OCI-LY3 (cell line): ENCODE measurements around the gene CCL1.
"Not testable (repeated sequence)": the region's sequence is repeated elsewhere in the genome, so short reads cannot be mapped to it uniquely, and the experiment has no call there.

Experiments used
- H2AFZ ChIP-seq: fragments of 200-600, 300-600 bp; shearing (Covaris generic); 2 replicates; pipeline ENCODE4 v1.6.0; 2014; ENCODE audit warnings: antibody characterized with exemption, low read depth, low read length
- H3K27ac ChIP-seq: fragments of 200-600, 300-600 bp; sonication (generic); 2 replicates; pipeline ENCODE4 v1.5.1; 2014; ENCODE audit warnings: mild to moderate bottlenecking, low read length, moderate library complexity, mixed read lengths
- H3K27me3 ChIP-seq: fragments of 200-600, 300-600 bp; sonication (generic); 2 replicates; pipeline ENCODE4 v1.6.1; 2014; ENCODE audit warnings: low read depth, low read length, mixed read lengths
- H3K36me3 ChIP-seq: fragments of 200-600, 300-600 bp; sonication (generic); replicated peaks from 2 replicates; pipeline ENCODE3; 2014; ENCODE audit warnings: low read depth, low read length, mixed read lengths
- H3K4me1 ChIP-seq: fragments of 300-600, 200-600 bp; sonication (generic); 2 replicates; pipeline ENCODE4 v1.6.1; 2014; ENCODE audit warnings: low read length, mixed read lengths
- H3K4me2 ChIP-seq: fragments of 200-600, 300-600 bp; sonication (generic); 2 replicates; pipeline ENCODE4 v1.6.1; 2014; ENCODE audit warnings: low read length, mixed read lengths
- H3K4me3 ChIP-seq: fragments of 300-600, 200-600 bp; sonication (generic); 2 replicates; pipeline ENCODE4 v1.5.1; 2014; ENCODE audit warnings: antibody characterized with exemption, mild to moderate bottlenecking, low read length, moderate library complexity
- H3K79me2 ChIP-seq: fragments of 300-600, 200-600 bp; shearing (Covaris generic); 2 replicates; pipeline ENCODE4 v1.6.1; 2014; ENCODE audit warnings: mild to moderate bottlenecking, low read length, mixed read lengths
- H3K9ac ChIP-seq: fragments of 300-600, 200-600 bp; shearing (Covaris generic); 2 replicates; pipeline ENCODE4 v1.6.0; 2014; ENCODE audit warnings: mild to moderate bottlenecking, low read length, moderate library complexity
- H3K9me3 ChIP-seq: fragments of 200-600, 300-600 bp; shearing (Covaris generic); 2 replicates; pipeline ENCODE4 v1.6.1; 2014; ENCODE audit warnings: low read length, mixed read lengths; ENCODE audit not compliant: insufficient read depth
- H4K20me1 ChIP-seq: fragments of 200-600, 300-600 bp; sonication (generic); 2 replicates; pipeline ENCODE4 v1.6.1; 2016; ENCODE audit warnings: low read length, mixed read lengths; ENCODE audit not compliant: insufficient read depth
- EZH2phosphoT487 ChIP-seq: fragments of 200-600 bp; shearing (Covaris generic); IDR thresholded peaks from 2 replicates; pipeline ENCODE4 v1.6.1; 2018; ENCODE audit warnings: antibody characterized with exemption, mixed run types, low read depth
- TF ChIP-seq, protein P1 (sequence below): fragments of 200-600, 300-600 bp; sonication (generic); IDR thresholded peaks from 2 replicates; pipeline ENCODE4 v1.5.1; 2014; ENCODE audit warnings: antibody characterized with exemption, low read length, low read depth

Gene CCL1

DNA sequence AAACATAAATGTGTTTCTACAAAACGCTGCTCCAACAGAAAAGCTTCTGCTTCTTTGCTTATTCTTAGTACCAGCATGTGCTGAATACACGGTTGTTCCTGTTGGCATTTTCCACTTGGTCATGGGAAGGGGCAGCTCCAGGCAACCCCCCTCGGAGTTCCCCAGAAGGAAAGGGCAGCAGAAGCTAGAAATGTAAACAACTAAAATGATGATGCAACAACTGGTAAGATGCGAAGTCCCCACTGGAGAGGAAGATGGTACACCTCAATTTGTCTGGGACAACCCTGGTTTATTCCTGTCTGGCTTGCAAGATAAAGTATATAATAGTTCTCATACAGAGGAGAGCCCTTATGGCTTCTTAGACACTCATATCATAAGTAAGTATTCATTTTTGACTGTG, 16.0 kb downstream of the CCL1 start:
- H3K36me3 ChIP-seq, result no peaks in the 10 kb centered on the region

DNA sequence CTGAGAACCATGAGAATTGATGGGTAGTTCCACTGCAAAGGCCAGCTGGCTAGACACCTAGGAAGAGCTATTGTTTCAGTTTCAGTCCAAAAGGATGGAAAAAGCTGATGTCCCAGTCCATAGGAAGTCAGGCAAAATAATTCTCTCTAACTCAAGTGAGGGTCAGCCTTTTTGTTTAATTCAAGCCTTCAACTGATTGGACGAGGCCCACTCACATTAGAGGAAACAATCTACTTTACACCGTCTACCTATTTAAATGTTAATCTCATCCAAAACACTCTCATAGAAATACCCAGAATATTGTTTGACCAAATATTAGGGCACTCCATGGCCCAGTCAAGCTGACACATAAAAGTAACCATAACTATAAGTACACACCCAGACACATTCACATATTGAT, 21.1 kb downstream of the CCL1 start:
- H3K27ac ChIP-seq, result no peak overlapping the region
- no peaks in the 10 kb centered on the region for H3K36me3 ChIP-seq
- H4K20me1 ChIP-seq, result no peaks in the 10 kb centered on the region; the same call in 1 of the 2 replicates
- no peaks in the 10 kb centered on the region for H3K9me3 ChIP-seq
- no peaks in the 10 kb centered on the region for H3K4me1 ChIP-seq
- no peak overlapping the region for H2AFZ ChIP-seq
- no peak overlapping the region for H3K9ac ChIP-seq
- H3K4me3 ChIP-seq, result no peak overlapping the region
- H3K27me3 ChIP-seq, result peaks cover 70% of the 10 kb centered on the region
- no peak overlapping the region for H3K4me2 ChIP-seq
- H3K79me2 ChIP-seq, result no peaks in the 10 kb centered on the region
- TF ChIP-seq, protein P1, sequence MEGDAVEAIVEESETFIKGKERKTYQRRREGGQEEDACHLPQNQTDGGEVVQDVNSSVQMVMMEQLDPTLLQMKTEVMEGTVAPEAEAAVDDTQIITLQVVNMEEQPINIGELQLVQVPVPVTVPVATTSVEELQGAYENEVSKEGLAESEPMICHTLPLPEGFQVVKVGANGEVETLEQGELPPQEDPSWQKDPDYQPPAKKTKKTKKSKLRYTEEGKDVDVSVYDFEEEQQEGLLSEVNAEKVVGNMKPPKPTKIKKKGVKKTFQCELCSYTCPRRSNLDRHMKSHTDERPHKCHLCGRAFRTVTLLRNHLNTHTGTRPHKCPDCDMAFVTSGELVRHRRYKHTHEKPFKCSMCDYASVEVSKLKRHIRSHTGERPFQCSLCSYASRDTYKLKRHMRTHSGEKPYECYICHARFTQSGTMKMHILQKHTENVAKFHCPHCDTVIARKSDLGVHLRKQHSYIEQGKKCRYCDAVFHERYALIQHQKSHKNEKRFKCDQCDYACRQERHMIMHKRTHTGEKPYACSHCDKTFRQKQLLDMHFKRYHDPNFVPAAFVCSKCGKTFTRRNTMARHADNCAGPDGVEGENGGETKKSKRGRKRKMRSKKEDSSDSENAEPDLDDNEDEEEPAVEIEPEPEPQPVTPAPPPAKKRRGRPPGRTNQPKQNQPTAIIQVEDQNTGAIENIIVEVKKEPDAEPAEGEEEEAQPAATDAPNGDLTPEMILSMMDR, result no peak
- no peak for TF ChIP-seq EZH2phosphoT487

More for the DNA sequence above, 16.0 kb downstream of the CCL1 start:
- Histone ChIP-seq H3K9ac (no peak overlapping the region), H3K4me2 (no peak overlapping the region), H3K4me3 (no peak overlapping the region), H3K9me3 (no peaks in the 10 kb centered on the region), H2AFZ (no peak overlapping the region), H3K27ac (no peak overlapping the region), H4K20me1 (no peaks in the 10 kb centered on the region), H3K27me3 (peaks cover 58% of the 10 kb centered on the region), H3K79me2 (no peaks in the 10 kb centered on the region), H3K4me1 (no peaks in the 10 kb centered on the region)
- TF ChIP-seq, protein P1, result no peak
- TF ChIP-seq EZH2phosphoT487, result no peak

DNA sequence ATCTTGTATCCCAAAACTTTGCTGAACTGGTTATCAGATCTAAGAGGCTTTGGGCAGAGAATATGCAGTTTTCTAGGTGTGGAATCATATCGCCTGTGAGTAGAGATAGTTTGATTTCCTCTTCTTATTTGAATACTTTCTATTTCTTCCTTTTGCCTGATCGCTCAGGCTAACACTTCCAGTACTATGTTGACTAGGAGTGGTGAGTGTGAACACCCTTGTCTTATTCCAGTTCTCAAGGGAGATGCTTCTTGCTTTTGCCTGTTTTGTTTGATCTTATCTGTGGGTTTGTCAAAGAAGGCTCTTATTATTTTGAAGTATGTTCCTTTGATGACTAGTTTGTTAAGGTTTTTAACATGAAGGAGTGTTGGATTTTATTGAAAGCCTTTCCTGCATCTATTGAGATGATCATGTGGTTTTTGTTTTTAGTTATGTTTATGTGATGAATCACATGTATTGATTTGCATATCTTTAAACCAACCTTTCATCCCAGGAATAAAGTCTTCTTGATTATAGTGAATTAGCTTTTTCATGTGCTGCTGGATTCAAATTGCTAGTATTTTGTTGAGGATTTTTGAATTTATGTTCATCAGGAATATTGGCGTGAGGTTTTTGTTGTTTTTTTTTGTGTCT, 23.8 kb downstream of the CCL1 start:
- Histone ChIP-seq H3K9me3 (no peaks in the 10 kb centered on the region), H3K4me2 (no peak overlapping the region), H3K9ac (no peak overlapping the region), H3K4me1 (no peaks in the 10 kb centered on the region), H3K36me3 (no peaks in the 10 kb centered on the region), H3K27me3 (peaks cover 54% of the 10 kb centered on the region), H3K27ac (no peak overlapping the region), H3K79me2 (no peaks in the 10 kb centered on the region), H3K4me3 (no peak overlapping the region), H2AFZ (no peak overlapping the region), H4K20me1 (no peaks in the 10 kb centered on the region; the same call in 1 of the 2 replicates)
- no peak for TF ChIP-seq EZH2phosphoT487
- TF ChIP-seq, protein P1, result no peak

DNA sequence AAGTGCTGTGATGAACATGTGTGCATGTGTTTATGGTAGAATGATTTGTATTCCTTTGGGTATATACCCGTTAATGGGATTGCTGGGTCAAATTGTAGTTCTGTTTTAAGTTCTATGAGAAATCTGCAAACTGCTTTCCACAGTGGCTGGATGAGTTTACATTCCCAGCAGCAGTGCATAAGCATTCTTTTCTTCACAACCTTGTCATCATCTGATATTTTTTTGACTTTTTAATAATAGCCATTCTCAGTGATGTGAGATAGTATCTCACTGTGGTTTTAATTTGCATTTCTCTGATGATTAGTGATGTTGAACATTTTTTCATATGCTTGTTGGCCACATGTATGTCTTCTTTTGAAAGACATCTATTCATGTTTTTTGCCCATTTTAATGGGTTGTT, 25.3 kb downstream of the CCL1 start:
- no peaks in the 10 kb centered on the region for H3K79me2 ChIP-seq
- H2AFZ ChIP-seq, result no peak overlapping the region
- H3K36me3 ChIP-seq, result no peaks in the 10 kb centered on the region
- H3K4me2 ChIP-seq, result no peak overlapping the region
- H3K9me3 ChIP-seq, result no peaks in the 10 kb centered on the region
- no peak overlapping the region for H3K4me3 ChIP-seq
- peaks cover 43% of the 10 kb centered on the region for H3K27me3 ChIP-seq
- no peak overlapping the region for H3K27ac ChIP-seq
- H4K20me1 ChIP-seq, result no peaks in the 10 kb centered on the region; the same call in 1 of the 2 replicates
- TF ChIP-seq, protein P1, result no peak
- TF ChIP-seq EZH2phosphoT487, result no peak
- no peak overlapping the region for H3K9ac ChIP-seq
- H3K4me1 ChIP-seq, result no peaks in the 10 kb centered on the region

DNA sequence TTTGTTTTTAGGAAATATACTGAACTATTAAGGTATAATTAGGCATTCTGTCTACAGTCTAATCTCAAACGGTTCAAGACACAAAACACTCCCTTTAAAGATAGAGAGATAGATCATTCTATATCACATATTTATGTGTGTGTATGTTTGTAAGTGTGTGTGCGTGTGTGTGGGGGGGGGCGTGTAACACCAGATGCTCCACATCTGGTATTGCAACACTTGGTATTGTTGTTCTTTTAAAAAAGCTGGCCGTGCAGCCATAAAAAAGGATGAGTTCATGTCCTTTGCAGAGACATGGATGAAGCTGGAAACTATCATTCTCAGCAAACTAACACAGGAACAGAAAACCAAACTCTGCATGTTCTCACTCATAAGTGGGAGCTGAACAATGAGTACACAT, 35.5 kb downstream of the CCL1 start:
- H3K9ac ChIP-seq, H3K4me3 ChIP-seq, H3K9me3 ChIP-seq, H3K27ac ChIP-seq, H3K79me2 ChIP-seq, H3K4me2 ChIP-seq, H4K20me1 ChIP-seq, H3K4me1 ChIP-seq, H3K36me3 ChIP-seq, H2AFZ ChIP-seq: not testable (repeated sequence)
- peaks cover 61% of the 10 kb centered on the region for H3K27me3 ChIP-seq
